ENCODE results near the gene GIGYF1. TPM values are rescaled to one million over a fixed set of nuclear protein-coding genes. Genes with fewer than 3 reads are reported as not detected.

GIGYF1 gene
- total RNA-seq, 2 experiments from 2014 or later: 43.4 to 47.4 TPM

DNA sequence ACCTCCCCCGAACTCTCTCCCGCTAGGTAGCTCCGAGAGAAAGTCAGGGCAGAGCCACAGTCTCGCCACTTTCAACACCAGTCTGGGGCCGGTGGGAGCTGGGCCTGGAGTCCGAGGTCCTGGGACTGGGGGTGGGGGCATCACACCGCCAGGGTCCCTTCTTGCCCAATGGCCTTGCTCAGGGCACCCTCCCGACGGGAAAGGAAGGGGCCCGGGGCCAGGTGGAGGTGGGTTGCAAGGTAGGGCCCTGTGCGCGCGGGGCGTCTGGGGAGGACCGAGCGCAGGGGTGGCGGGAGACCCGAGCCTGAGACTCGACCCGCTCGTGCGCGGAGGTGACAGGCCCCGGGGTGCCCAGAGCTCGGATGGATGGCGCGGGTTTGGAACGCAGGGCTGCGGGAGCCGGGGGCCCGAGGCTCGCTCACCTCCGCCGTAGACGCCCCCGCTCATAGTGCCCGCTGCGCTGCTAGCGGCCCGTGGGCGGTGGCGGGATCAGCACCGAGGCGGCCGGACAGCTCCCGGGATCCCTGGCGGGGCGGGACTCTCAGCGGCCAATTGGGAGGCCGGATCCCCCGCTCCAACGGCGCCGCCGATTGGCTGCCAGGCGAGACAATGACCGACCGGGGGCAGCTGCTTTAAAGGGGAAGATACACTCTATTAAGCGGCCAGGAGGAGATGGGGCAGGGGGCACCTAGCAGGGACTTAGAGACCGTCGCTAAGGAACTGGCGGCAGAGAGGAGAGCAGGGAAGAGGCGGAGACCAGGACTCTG, 38.0 kb downstream of the GIGYF1 start, which contains the start of gene ACTL6B:
Gene ACTL6B, minus strand, starts transcription at position 541 of the 767 bp plus-strand sequence. Its CDS starts 94 bp downstream, at position 447.
- peak; percentile 68 for DNase-seq
- H3K4me3 Mint-ChIP-seq: no peak within 1 kb of the TSS
- no peaks in the 10 kb centered on the region for H3K9me3 Mint-ChIP-seq
- H3K27me3 Mint-ChIP-seq: peaks cover 38% of the 10 kb centered on the region
- H3K27ac Mint-ChIP-seq: no peak within 1 kb of the TSS
- H3K4me1 Mint-ChIP-seq: peaks cover 2% of the 10 kb centered on the region
- H3K36me3 Mint-ChIP-seq (ENCODE audit: low read depth): no peaks in the 10 kb centered on the region
- ChIA-PET POLR2A (no interaction called here), CTCF (interaction anchor here (0.6 to 2.0 kb wide), 3 partner anchors 22 to 177 kb away, joined by 3 to 5 read pairs (median 3); partner anchors contain the start of gene TSC22D4)

DNA sequence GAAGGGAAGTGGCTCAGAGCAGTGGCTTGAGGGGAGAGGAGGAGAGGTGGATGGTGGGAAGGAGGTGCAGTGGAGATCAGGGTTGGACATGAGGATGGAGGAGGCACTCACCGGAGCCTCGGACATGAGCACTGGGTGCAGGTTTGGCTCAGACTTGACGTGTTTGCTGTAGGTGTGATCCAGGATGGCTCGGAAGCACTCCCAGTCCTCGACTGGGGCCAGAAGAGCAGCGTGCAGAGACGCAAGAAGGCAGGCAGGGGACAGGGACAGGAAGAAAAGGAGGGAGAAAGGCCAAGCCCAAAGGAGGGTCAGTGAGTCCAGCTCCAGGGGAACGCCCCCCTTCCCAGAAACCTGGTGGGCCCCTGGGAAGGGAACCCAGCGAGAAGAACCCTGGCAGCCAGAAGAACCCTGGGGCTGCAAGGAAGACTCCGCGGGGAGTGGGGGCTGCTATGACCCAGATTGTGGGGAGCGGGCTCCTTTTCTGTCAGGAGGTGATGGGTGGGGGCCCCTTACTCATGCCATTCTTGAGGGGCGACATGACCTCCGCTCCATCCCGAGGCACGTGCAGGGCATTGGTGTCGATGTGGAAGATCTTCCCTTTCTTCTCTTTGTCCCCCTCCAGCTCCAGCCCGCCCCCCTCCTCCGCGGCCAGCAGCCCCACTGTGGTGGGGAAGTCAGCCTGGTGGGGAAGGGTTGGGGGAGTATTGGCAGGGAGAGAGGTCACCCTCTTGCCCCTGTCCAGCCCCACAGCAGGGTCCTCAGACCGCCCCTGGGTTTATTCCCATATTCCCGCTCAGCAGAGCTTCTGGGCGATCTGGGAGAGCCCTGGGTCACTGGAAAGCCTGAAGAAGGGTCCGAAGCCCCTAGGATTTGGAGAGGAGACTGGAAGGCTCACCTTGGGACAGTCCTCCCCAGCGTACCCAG, 38.9 kb downstream of the GIGYF1 start:
- Mint-ChIP-seq H3K4me1 (peaks cover 2% of the 10 kb centered on the region), H3K4me3 (no peak overlapping the region), H3K9me3 (no peaks in the 10 kb centered on the region), H3K36me3 (ENCODE audit: low read depth) (no peaks in the 10 kb centered on the region), H3K27ac (no peak overlapping the region), H3K27me3 (peaks cover 39% of the 10 kb centered on the region)
- ChIA-PET POLR2A (no interaction called here), CTCF (interaction anchor here (2.0 kb wide), 1 partner anchor 21 kb away, joined by 5 read pairs; no protein-coding TSS in a partner anchor)
- DNase-seq: no peak

DNA sequence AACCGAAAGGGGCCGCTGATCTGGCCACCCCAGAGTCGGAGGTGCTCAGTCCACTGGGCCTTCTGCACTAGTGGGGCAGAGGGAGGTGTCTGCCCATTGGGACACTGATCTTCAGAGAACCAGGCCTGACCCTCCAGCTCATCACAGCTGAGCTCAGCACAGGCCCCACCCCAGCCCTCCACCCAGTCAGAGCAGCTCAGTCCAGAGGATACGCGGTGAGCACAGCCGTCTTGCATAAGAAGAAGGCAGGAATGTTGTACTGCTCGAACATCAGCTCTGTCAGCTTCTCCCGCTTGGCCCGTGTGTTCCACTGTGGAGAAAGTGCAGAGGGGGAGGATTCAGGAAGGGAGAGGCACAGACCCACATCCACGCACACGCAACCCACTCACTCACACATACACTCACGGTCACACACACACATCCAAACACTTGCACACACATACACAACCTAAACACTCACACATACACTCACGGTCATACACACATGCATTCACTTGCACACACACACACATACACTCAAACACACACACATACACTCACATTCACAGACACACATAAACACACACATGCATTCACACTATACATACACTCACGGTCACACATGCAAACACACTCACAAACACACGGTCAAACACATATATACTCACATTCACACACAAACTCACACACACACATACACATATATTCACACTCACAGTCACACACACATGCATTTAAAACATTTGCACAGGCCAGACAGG, 44.1 kb downstream of the GIGYF1 start:
- CTCF ChIA-PET: interaction anchor here (0.7 kb wide), 1 partner anchor 16 kb away, joined by 4 read pairs; no protein-coding TSS in a partner anchor
- H3K4me1 Mint-ChIP-seq: peaks cover 2% of the 10 kb centered on the region
- H3K27ac Mint-ChIP-seq: no peak overlapping the region
- POLR2A ChIA-PET: interaction anchor here (1.2 kb wide), 1 partner anchor 16 kb away, joined by 3 read pairs; no protein-coding TSS in a partner anchor
- no peak for DNase-seq
- H3K4me3 Mint-ChIP-seq: no peak overlapping the region
- H3K27me3 Mint-ChIP-seq: peaks cover 27% of the 10 kb centered on the region
- H3K9me3 Mint-ChIP-seq: no peaks in the 10 kb centered on the region
- no peaks in the 10 kb centered on the region for H3K36me3 Mint-ChIP-seq (ENCODE audit: low read depth)

DNA sequence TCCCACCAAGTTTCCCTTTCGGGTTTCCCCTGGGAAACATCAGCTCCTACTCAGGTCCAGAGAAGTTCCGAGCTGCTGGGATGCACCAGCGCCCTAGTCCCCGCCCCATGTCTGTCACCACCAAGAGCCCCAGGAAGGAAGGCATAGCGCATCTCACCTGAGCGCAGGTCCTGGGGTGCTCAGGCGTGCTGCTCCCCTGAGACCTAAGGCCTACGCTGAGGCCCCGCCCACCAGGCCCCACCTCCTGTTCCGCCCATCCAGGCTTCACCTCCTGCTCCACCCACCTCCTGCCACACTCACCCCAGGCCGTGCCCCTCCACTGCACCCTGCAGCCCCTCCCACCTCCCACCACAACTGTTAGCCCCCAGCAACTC, 51.5 kb downstream of the GIGYF1 start:
- Mint-ChIP-seq H3K36me3 (ENCODE audit: low read depth) (no peaks in the 10 kb centered on the region), H3K27ac (no peak overlapping the region), H3K27me3 (peaks cover 10% of the 10 kb centered on the region), H3K4me1 (peaks cover 2% of the 10 kb centered on the region), H3K4me3 (no peak overlapping the region), H3K9me3 (no peaks in the 10 kb centered on the region)
- peak; percentile 44 for DNase-seq
- ChIA-PET POLR2A (no interaction called here), CTCF (interaction anchor here (1.0 kb wide), 1 partner anchor 8 kb away, joined by 3 read pairs; no protein-coding TSS in a partner anchor)

DNA sequence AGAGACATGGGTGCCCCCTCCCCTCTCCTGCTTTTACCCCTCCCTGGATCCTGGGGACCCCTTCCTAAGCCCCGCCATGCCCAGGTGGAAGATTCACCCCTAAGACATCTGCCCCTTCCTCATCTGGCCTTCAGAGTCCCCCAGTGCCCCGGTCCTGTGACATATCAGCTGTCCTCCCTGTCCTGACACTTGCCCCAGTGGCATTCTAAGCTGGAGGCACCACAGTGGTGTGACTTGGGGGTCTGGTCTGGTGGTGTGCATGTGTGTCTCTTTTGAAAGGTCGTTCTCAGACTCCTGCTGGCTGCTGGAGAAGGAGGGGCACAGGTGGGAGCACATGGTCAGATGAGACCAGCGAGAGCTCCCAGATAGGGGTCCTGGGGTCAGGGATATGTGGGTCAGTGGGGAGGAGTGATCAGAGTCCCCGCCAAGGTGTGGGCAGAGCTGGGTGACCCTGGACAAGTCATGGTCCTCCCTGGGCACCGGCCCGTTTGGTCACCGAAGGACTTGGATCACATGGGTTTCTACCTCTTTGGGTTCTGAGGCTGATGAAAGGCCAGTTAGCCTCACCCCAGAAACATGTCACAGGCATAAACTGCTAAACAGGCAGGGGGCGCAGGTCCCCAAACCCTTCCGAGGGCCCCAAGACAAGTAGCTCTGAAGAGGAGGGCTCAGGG, 52.1 kb downstream of the GIGYF1 start:
- Mint-ChIP-seq H3K9me3 (no peaks in the 10 kb centered on the region), H3K27me3 (peaks cover 9% of the 10 kb centered on the region), H3K4me3 (no peak overlapping the region), H3K36me3 (ENCODE audit: low read depth) (no peaks in the 10 kb centered on the region), H3K4me1 (peaks cover 2% of the 10 kb centered on the region), H3K27ac (no peak overlapping the region)
- no peak for DNase-seq
- ChIA-PET POLR2A (no interaction called here), CTCF (no interaction called here)

DNA sequence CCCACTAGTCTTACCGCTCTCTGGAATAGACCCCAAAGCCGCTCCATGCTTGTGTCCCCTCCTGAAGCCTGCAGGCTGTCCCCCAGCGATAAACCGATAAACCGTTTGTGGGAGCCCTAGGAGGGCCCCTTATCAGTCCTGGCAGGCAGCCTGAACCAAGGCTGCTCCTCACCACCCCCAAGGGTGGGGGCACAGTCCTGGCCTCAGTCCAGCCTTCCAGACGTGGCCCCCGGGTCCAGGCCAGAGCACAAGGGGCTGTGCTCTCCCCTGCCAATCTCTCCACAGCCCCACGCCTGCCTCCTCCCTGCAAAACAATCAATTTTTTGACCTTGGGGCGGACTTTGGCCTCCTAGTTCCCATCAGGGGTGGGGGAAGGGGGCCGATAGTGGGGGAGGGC, 52.6 kb downstream of the GIGYF1 start, which contains the start of gene TFR2:
Gene TFR2, minus strand, starts transcription at position 90 of the 397 bp plus-strand sequence. Its CDS starts 43 bp downstream, at position 47.
- ChIA-PET POLR2A (no interaction called here), CTCF (no interaction called here)
- Mint-ChIP-seq H3K4me1 (peaks cover 2% of the 10 kb centered on the region), H3K4me3 (no peak within 1 kb of the TSS), H3K27me3 (peaks cover 9% of the 10 kb centered on the region), H3K9me3 (no peaks in the 10 kb centered on the region), H3K36me3 (ENCODE audit: low read depth) (peaks cover 3% of the 10 kb centered on the region), H3K27ac (no peak within 1 kb of the TSS)
- DNase-seq: no peak

DNA sequence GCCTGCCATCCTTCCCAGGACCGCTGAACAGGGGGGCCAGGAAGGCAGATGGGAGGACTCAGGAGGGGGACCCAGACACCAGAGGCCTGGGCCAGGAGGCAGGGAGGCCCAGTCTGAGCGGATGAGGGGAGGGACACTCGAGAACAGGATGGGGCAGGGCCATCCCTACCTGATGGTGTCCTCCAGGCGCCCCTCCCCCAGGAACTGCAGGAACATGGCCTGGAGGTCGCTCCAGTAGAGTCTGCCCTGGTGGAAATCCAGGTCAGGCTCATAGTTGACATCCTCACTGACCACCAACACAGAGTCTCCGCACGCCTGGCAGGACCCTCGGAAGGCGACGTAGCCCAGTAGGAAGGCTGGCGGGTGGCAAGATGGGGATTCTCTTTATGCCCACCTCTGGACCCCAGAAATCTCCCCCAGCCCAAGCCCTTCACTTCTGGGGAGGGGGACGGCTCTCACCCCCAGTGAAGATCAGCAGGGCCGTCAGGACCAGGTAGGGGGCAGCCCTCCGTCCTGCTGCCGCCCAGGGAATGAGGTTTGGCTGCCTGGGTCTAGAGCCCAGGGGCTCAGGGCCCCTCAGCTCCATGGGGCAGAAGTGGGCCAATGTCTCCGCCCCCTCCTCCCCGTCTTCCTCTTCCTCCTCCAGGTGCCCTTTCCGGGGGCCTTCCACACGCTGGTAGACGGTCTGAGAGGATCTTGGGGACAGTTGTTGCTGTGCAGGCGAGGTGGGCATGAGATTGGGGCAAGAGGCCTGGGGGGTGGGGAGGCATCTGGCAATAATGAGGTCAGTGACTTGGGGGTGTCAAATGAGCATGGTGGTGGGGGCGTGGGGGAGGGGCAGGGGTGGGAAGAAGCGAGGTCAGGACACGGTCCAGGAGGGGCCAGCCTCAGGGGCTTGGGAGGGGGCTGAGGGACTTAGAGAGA, 53.3 kb downstream of the GIGYF1 start:
- H3K27ac Mint-ChIP-seq: no peak overlapping the region
- H3K27me3 Mint-ChIP-seq: peaks cover 6% of the 10 kb centered on the region
- no peaks in the 10 kb centered on the region for H3K9me3 Mint-ChIP-seq
- H3K4me3 Mint-ChIP-seq: no peak overlapping the region
- ChIA-PET CTCF (no interaction called here), POLR2A (no interaction called here)
- DNase-seq: no peak
- H3K36me3 Mint-ChIP-seq (ENCODE audit: low read depth): peaks cover 3% of the 10 kb centered on the region
- H3K4me1 Mint-ChIP-seq: peaks cover 2% of the 10 kb centered on the region

DNA sequence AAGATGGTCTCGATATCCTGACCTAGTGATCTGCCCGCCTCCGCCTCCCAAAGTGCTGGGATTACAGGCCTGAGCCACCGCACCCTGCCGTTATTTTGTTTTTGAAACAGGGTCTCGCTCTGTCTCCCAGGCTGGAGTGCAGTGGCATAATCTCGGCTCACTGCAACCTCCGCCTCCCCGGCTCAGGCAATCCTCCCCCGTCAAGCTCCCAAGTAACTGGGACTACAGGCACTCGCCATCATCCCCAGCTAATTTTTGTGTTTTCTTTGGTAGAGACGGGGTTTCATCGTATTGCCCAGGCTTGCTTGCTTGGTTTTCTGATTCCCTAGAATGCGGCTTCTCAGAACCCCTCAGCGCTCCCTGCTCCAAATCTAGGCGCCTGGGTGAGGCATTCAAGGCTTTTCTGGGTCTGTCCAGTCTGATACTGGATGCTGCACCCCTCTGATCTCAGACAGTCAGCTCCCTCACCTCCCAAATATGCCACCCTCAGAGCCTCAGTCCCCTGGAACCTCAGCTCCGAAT, 54.0 kb downstream of the GIGYF1 start:
- no peak overlapping the region for H3K4me3 Mint-ChIP-seq
- no peak for DNase-seq
- peaks cover 3% of the 10 kb centered on the region for H3K36me3 Mint-ChIP-seq (ENCODE audit: low read depth)
- POLR2A ChIA-PET: interaction anchor here (1.3 kb wide), 1 partner anchor 14 kb away, joined by 5 read pairs; no protein-coding TSS in a partner anchor
- H3K4me1 Mint-ChIP-seq: peaks cover 2% of the 10 kb centered on the region
- no peak overlapping the region for H3K27ac Mint-ChIP-seq
- H3K9me3 Mint-ChIP-seq: no peaks in the 10 kb centered on the region
- H3K27me3 Mint-ChIP-seq: peaks cover under 1% of the 10 kb centered on the region
- CTCF ChIA-PET: no interaction called here

DNA sequence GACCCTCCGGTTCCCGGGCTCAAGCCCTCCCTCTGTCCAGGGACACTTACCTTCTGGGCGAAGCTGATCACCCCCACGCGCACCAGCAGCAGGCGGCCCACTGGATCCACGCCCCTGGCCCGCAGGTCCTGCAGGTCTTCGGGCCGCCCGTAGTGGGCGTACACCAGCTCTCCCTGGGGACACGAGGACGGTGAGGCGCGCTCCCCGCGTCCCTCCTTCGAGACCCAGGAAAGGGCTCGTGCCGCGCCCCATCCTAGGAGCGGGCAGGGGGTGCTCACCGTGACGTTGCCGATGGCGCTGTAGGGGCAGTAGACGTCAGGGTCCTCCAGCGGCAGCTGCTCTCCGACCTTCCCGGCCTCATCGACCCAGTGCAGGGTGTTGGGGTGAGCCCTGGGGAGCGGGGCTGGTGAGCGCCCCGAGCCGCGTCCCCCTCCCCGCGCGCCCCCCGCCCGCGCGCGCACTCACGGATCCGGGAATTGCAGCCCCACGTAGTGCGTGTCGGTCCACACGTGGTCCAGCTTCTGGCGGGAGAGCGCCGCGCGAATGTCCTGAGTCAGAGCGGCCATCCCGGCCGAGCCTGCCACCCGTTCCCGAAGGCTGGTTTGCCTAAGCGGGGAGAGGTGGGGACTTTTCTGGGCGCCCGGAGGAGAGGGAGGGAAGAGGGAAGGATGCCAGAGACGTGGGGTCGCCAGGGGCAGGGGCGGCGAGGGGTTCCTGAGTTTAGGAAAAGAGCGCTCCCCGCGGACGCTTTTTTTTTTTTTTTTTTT, 60.9 kb downstream of the GIGYF1 start:
- H3K9me3 Mint-ChIP-seq: no peaks in the 10 kb centered on the region
- peak overlapping the region; percentile 79 for H3K27ac Mint-ChIP-seq
- peak; percentile 70 for DNase-seq
- peaks cover 48% of the 10 kb centered on the region for H3K4me1 Mint-ChIP-seq
- peak overlapping the region; percentile 81 for H3K4me3 Mint-ChIP-seq
- ChIA-PET CTCF (interaction anchor here (0.7 to 9.9 kb wide), 21 partner anchors 9 to 510 kb away, joined by 3 to 163 read pairs (median 4); partner anchors contain the start of genes FBXO24, GIGYF1, GNB2 and MOSPD3), POLR2A (interaction anchor here (0.7 to 3.9 kb wide), 16 partner anchors 9 to 204 kb away, joined by 3 to 47 read pairs (median 6); partner anchors contain the start of genes FBXO24, GNB2, LRCH4 and MEPCE)
- H3K27me3 Mint-ChIP-seq: peaks cover 6% of the 10 kb centered on the region
- peaks cover 13% of the 10 kb centered on the region for H3K36me3 Mint-ChIP-seq (ENCODE audit: low read depth)

DNA sequence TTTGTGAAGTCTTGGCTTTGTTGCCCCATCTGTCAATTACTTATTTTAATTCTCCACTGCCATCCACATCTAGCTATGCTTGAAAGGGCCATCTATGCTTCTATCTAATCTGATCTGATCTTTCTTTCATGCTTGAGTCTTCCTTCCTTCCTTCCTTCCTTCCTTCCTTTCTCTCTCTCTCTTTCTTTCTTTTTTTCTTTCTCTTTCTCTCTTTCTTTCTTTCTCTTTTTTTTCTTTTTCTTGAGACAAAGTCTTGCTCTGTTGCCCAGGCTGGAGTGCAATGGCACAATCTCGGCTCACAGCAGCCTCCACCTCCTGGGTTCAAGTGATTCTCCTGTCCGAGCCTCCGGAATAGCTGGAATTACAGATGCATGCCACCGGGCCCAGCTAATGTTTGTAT, 64.0 kb downstream of the GIGYF1 start:
- CTCF ChIA-PET: interaction anchor here (0.8 to 9.9 kb wide), 6 partner anchors 17 to 76 kb away, joined by 3 to 163 read pairs (median 4); partner anchors contain the start of genes MOSPD3 and POP7
- H3K4me3 Mint-ChIP-seq: no peak overlapping the region
- peak overlapping the region; percentile 13 for H3K27ac Mint-ChIP-seq
- POLR2A ChIA-PET: interaction anchor here (0.8 to 5.1 kb wide), 8 partner anchors 18 to 91 kb away, joined by 3 to 32 read pairs (median 6); partner anchors contain the start of genes AGFG2, FBXO24, LRCH4 and MOSPD3
- H3K27me3 Mint-ChIP-seq: peaks cover 6% of the 10 kb centered on the region
- DNase-seq: no peak
- no peaks in the 10 kb centered on the region for H3K9me3 Mint-ChIP-seq
- H3K4me1 Mint-ChIP-seq: peaks cover 72% of the 10 kb centered on the region
- peaks cover 18% of the 10 kb centered on the region for H3K36me3 Mint-ChIP-seq (ENCODE audit: low read depth)
